ENCODE data around the gene DNMT1. TPM values are rescaled to one million over a fixed set of nuclear protein-coding genes. Genes with fewer than 3 reads are reported as not detected.

Gene DNMT1
- polyA plus RNA-seq, 1 of the 3 experiments (the other 2 are of a cell fraction) = 58.3 TPM

DNA sequence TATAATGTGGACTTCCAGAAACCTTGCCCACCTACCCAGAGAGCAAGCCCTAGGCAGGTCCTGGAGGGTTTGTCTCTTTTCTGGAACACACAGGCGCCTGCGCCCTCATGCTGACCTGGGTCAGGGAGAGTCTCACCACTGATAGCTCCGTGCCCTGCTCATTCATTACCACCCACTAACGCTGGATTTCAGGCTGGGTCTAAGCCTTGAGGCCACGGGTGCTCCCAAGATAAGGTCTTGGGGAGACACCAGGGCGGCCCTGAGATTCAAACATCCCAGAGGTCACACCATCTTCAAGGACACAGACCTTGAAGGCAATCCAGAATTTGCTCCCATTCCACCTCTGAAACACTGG, 31.2 kb upstream of the DNMT1 start (continued):
- no peak for TF ChIP-seq POLR2AphosphoS5 (IDR thresholded peaks at IDR 0.05; ENCODE audit: low read depth, low read length)
- no peak for TF ChIP-seq RCOR1 (IDR thresholded peaks at IDR 0.05; ENCODE audit: low read length)

DNA sequence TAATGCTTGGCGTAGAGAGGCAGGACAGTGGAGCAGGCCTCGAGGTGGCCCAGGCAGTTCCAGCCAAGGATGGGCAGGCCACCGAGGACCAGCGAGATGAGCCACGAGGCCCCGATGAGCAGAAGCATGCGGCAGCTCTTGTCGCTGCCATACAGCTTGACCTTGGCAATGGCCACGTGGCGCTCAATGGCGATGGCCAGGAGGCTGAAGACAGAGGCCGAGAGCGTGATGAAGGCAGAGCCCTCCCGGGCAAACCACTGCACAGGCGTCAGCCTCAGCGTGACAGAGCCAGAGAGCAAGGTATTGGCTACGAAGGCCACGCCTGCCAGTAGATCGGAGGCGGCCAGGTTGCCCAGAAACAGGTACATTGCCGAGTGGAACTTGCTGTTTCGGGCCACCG, 29.6 kb upstream of the DNMT1 start:
- POLR2A ChIA-PET = no interaction called here
- CTCF ChIA-PET = no interaction called here
- H3K4me2 ChIP-seq = no peak overlapping the region
- 94% methylated on average over 15 of the region's 23 CpGs for WGBS (ENCODE audit: low lambda C conversion rate)
- no peak overlapping the region for H3K9ac ChIP-seq
- no peaks in the 10 kb centered on the region for H3K27me3 ChIP-seq (ENCODE audit: insufficient read depth)
- H3K4me3 ChIP-seq (ENCODE audit: low read depth in 2 of 2, low read length in 1 of 2) = no peak overlapping the region
- no peaks in the 10 kb centered on the region for H3K79me2 ChIP-seq (ENCODE audit: insufficient read depth)
- H3K27ac ChIP-seq (ENCODE audit: low read depth in 2 of 2, low read length in 1 of 2) = no peak overlapping the region
- H2AFZ ChIP-seq (ENCODE audit: low read depth) = no peak overlapping the region
- H3K4me1 ChIP-seq (ENCODE audit: control insufficient read depth in 1 of 2, insufficient read depth in 2 of 2, low read depth in 1 of 2, low read length in 1 of 2) = peaks cover 0 to 23% of the 10 kb centered on the region in 2 experiments; a peak in 1 of 4 replicates
- H3F3A ChIP-seq (replicated peaks; ENCODE audit: insufficient read depth) = no peaks in the 10 kb centered on the region
- TF ChIP-seq CHD2 (IDR thresholded peaks at IDR 0.05; ENCODE audit: low read length, partially characterized antibody) (no peak), ELF1 (IDR thresholded peaks at IDR 0.05) (no peak), TCF12 (IDR thresholded peaks at IDR 0.05) (no peak), NRF1 (IDR thresholded peaks at IDR 0.05; ENCODE audit: low read depth, low read length) (no peak), GABPA (IDR thresholded peaks at IDR 0.05; ENCODE audit: low read depth) (no peak), TAF1 (IDR thresholded peaks at IDR 0.05; ENCODE audit: borderline replicate concordance, low read depth, low read length) (no peak), FOSL2 (IDR thresholded peaks at IDR 0.05; ENCODE audit: borderline replicate concordance, low read depth) (no peak), SIN3A (IDR thresholded peaks at IDR 0.05; ENCODE audit: borderline replicate concordance, low read depth, low read length) (no peak), EP300 (IDR thresholded peaks at IDR 0.05; ENCODE audit: borderline replicate concordance in 1 of 2, low read depth in 1 of 2, low read length in 1 of 2) (no peak), JUND (IDR thresholded peaks at IDR 0.05) (no peak), RFX5 (IDR thresholded peaks at IDR 0.05; ENCODE audit: low read length) (no peak)
- TF ChIP-seq, protein P1, sequence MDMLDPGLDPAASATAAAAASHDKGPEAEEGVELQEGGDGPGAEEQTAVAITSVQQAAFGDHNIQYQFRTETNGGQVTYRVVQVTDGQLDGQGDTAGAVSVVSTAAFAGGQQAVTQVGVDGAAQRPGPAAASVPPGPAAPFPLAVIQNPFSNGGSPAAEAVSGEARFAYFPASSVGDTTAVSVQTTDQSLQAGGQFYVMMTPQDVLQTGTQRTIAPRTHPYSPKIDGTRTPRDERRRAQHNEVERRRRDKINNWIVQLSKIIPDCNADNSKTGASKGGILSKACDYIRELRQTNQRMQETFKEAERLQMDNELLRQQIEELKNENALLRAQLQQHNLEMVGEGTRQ (IDR thresholded peaks at IDR 0.05; ENCODE audit: borderline replicate concordance, low read depth, low read length) = no peak
- TF ChIP-seq, protein P2, sequence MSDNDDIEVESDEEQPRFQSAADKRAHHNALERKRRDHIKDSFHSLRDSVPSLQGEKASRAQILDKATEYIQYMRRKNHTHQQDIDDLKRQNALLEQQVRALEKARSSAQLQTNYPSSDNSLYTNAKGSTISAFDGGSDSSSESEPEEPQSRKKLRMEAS (IDR thresholded peaks at IDR 0.05; ENCODE audit: low read depth) = no peak
- TF ChIP-seq, protein P3, sequence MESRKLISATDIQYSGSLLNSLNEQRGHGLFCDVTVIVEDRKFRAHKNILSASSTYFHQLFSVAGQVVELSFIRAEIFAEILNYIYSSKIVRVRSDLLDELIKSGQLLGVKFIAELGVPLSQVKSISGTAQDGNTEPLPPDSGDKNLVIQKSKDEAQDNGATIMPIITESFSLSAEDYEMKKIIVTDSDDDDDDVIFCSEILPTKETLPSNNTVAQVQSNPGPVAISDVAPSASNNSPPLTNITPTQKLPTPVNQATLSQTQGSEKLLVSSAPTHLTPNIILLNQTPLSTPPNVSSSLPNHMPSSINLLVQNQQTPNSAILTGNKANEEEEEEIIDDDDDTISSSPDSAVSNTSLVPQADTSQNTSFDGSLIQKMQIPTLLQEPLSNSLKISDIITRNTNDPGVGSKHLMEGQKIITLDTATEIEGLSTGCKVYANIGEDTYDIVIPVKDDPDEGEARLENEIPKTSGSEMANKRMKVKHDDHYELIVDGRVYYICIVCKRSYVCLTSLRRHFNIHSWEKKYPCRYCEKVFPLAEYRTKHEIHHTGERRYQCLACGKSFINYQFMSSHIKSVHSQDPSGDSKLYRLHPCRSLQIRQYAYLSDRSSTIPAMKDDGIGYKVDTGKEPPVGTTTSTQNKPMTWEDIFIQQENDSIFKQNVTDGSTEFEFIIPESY (IDR thresholded peaks at IDR 0.05; ENCODE audit: borderline replicate concordance, low read depth) = no peak
- TF ChIP-seq, protein P4, sequence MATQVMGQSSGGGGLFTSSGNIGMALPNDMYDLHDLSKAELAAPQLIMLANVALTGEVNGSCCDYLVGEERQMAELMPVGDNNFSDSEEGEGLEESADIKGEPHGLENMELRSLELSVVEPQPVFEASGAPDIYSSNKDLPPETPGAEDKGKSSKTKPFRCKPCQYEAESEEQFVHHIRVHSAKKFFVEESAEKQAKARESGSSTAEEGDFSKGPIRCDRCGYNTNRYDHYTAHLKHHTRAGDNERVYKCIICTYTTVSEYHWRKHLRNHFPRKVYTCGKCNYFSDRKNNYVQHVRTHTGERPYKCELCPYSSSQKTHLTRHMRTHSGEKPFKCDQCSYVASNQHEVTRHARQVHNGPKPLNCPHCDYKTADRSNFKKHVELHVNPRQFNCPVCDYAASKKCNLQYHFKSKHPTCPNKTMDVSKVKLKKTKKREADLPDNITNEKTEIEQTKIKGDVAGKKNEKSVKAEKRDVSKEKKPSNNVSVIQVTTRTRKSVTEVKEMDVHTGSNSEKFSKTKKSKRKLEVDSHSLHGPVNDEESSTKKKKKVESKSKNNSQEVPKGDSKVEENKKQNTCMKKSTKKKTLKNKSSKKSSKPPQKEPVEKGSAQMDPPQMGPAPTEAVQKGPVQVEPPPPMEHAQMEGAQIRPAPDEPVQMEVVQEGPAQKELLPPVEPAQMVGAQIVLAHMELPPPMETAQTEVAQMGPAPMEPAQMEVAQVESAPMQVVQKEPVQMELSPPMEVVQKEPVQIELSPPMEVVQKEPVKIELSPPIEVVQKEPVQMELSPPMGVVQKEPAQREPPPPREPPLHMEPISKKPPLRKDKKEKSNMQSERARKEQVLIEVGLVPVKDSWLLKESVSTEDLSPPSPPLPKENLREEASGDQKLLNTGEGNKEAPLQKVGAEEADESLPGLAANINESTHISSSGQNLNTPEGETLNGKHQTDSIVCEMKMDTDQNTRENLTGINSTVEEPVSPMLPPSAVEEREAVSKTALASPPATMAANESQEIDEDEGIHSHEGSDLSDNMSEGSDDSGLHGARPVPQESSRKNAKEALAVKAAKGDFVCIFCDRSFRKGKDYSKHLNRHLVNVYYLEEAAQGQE (IDR thresholded peaks at IDR 0.05; ENCODE audit: low read depth, low read length) = no peak
- TF ChIP-seq, protein P5, sequence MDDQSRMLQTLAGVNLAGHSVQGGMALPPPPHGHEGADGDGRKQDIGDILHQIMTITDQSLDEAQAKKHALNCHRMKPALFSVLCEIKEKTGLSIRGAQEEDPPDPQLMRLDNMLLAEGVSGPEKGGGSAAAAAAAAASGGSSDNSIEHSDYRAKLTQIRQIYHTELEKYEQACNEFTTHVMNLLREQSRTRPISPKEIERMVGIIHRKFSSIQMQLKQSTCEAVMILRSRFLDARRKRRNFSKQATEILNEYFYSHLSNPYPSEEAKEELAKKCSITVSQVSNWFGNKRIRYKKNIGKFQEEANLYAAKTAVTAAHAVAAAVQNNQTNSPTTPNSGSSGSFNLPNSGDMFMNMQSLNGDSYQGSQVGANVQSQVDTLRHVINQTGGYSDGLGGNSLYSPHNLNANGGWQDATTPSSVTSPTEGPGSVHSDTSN (IDR thresholded peaks at IDR 0.05) = no peak
- no peak for DNase-seq
- H3K9me3 ChIP-seq = no peaks in the 10 kb centered on the region
- no peaks in the 10 kb centered on the region for H4K20me1 ChIP-seq (ENCODE audit: insufficient read depth)
- H3K36me3 ChIP-seq (replicated peaks in 1 of 2; ENCODE audit: control insufficient read depth in 1 of 2, insufficient read depth in 2 of 2, low read length in 1 of 2) = no peaks in the 10 kb centered on the region
- H3K9me2 ChIP-seq = no peaks in the 10 kb centered on the region

All from SK-N-SH (cell line).